PFSK-1 (cell line): ENCODE results near the gene SMIM22.

Source experiments
- POLR2AphosphoS5 ChIP-seq: IDR thresholded peaks from 2 replicates; pipeline ENCODE4 v1.6.1; 2012; ENCODE audit warnings: low read depth, mild to moderate bottlenecking, control low read depth, low read length, moderate library complexity
- REST ChIP-seq, 2 experiments: IDR thresholded peaks; 2 replicates each; pipeline versions ENCODE4 v1.6.1 to v1.8.0; 2011 to 2012; ENCODE audit warnings: low read depth in 2 of 2, low read length in 2 of 2, control low read depth in 1 of 2, inconsistent platforms in 1 of 2, mild to moderate bottlenecking in 1 of 2, moderate library complexity in 1 of 2; ENCODE audit not compliant: insufficient read depth in 1 of 2
- SIN3A ChIP-seq: IDR thresholded peaks from 2 replicates; pipeline ENCODE4 v1.6.1; 2012; ENCODE audit warnings: mild to moderate bottlenecking, low read length, moderate library complexity, borderline replicate concordance; ENCODE audit not compliant: insufficient read depth
- TAF1 ChIP-seq: IDR thresholded peaks from 2 replicates; pipeline ENCODE4 v1.6.1; 2012; ENCODE audit warnings: low read length, control low read depth, borderline replicate concordance; ENCODE audit not compliant: insufficient read depth

DNA sequence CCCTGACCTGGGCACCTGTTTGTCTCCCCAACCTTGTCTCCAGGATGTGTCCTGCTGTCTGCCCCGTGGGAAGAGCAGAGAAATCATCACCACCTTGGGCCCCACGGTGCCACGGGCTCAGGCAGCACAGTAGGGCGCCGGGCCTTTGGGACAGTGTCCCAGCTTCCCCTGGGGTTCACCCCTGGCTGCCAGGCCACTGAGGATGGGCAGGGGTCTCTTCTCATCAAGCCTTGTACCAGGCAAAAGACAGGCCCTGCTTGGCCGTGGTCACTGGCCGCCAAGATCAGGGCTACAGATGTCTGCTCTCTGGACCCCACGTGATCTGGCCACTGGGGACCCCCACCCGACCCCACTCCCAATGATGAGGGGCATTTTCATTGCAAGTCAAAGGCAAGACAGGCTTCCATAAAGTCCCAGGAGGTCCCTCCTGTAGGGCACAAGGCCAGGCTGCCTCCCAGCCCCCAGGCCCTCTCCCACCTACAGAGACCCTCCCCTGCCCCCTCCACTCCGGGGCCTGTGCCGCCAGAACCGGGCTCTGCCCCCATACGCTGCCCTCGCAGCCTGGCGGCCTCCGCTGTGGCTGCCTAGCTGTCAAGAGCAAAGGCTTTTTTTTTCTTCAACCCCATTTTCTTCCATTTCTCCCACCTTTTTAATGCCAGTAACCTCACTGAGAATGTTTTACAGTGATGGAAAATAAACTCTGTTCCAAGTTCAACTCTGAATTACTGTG, 46.3 kb upstream of the SMIM22 start:
- TF ChIP-seq POLR2AphosphoS5 (no peak), TAF1 (no peak), SIN3A (no peak), REST (IDR thresholded peaks at IDR 0.05; ENCODE audit: insufficient read depth in 1 of 2, low read depth in 2 of 2, low read length in 2 of 2) (no peak)
